ACHN (cell line): ENCODE data around the gene METTL14.
A peak's percentile ranks its signal among the peaks of the same experiment; 100 is the strongest.
"Not testable (repeated sequence)": the region's sequence is repeated elsewhere in the genome, so short reads cannot be mapped to it uniquely, and the experiment has no call there.

Experiments
- DNase-seq: peaks from one replicate; pipeline ENCODE4 v3.0.0-alpha.2; 2015
- in situ Hi-C: cut with HindIII; loops from 2 replicates; pipeline ENCODE4 v1.10.0; 2017; ENCODE audit warnings: low sequenced_read_pairs, low pct_ligation_motif_present, low pct_unique_long_range_greater_than_20kb

The METTL14 gene

GRCh38 chr4:118684873-118685811, at the start of gene METTL14:
TSS of gene METTL14 (plus strand) at chr4:118685392. CDS start at chr4:118685535, 143 bp downstream.
- in situ Hi-C loops = no loop called here
- DNase-seq = peak; percentile 90

DNA sequence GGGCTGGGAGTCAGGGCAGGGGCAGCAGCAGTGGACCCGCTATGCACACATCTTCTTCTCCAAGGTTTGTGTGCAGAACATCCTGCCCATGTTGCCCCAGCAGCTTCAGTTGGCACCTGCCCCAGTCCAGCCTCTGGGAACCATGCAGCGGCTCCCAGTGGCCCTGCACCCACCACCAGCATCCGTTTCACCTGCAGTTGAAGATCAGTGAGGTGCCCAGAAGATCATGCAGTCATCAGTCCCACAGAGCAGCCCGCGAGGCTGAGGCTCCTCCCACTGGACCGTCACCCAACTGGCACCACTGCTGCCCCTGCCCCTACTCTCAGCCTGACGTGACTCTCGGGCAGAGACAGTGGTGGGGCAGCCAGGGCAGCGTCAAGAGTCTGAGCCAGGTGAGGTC, 49.1 kb upstream of the METTL14 start:
- in situ Hi-C loops, DNase-seq: not testable (repeated sequence)

DNA sequence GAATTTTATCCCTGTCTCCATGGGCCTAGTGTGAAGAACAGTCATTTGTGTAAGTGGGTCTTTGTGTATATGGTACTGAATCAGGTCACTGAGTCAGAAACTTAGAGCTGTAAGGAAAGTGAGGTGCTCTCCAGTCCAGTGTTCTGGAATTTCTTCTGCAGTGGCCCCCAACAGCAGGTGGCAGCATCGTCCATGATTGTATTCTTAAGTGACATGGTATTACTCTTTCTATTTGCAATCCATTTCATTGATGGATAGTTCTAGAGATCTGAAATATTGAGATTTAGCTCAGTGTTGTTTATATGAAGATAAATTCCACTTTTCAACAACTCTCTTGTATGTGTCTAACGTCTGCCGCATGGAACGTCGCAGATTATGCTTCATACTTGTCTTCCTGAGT, 20.5 kb upstream of the METTL14 start:
- DNase-seq, in situ Hi-C loops: not testable (repeated sequence)

- in situ Hi-C loops = not testable (repeated sequence)
- DNase-seq = peak; percentile 68
Measured at GRCh38 chr4:118669220-118669619, 16.0 kb upstream of the METTL14 start.

DNA sequence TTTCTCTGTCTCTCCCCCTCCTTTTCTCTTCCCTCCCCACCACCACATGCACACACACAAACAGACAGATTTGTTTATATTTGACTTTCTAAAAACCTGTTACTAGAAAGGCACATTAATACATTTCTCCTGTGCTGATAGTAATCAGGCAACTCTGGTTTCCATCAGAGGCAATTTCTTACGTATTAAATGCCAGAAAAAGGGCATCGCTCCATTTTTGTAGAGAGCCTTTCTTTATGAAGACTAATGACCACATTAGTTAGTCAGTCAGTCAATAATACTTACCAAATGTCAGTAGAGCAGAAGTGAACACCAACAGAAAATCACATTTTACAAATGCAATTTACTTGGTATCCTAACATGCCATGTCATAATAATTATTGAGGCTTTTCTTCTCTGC, 14.2 kb upstream of the METTL14 start:
- DNase-seq, in situ Hi-C loops: not testable (repeated sequence)

DNA sequence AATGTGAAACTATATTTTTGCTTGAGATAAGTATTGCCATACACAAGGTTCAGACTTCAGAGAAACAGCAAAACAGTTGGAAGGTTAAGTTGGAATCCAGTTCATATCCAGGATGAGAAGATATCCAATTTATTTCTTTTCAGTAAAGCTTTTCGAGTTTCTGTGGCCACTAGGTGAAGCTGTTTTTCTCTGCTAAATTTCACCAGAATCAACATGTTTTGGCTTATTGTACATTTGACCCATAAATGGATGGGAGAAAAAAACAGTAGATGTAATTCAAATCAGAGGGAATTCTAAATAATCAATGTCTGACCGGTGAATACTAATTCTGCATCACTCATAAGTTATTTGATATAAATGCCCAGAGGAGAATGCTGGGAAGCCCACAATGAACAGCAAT, 9.1 kb upstream of the METTL14 start:
- in situ Hi-C loops = no loop called here
- DNase-seq = no peak

DNA sequence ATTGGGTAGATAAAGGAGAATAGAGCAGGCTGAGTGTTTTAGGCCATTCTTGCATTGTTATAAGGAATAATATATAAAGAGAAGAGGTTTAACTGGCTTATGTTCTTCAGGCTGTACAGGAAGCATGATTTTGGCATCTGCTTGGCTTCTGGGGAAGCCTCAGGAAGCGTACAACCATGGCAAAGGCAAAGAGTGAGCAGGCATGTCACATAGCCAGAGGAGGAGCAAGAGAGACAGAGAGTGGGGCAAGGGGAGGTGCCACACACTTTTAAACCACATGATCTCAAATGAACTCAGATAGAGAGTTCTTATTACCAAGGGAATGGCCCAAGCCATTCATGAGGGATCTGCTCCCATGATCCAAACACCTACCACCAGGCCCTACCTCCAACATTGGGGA, 4.4 kb upstream of the METTL14 start:
- in situ Hi-C loops = no loop called here
- no peak for DNase-seq

- in situ Hi-C loops = no loop called here
- DNase-seq = peak; percentile 29
Measured at GRCh38 chr4:118682928-118683327, 2.3 kb upstream of the METTL14 start.

DNA sequence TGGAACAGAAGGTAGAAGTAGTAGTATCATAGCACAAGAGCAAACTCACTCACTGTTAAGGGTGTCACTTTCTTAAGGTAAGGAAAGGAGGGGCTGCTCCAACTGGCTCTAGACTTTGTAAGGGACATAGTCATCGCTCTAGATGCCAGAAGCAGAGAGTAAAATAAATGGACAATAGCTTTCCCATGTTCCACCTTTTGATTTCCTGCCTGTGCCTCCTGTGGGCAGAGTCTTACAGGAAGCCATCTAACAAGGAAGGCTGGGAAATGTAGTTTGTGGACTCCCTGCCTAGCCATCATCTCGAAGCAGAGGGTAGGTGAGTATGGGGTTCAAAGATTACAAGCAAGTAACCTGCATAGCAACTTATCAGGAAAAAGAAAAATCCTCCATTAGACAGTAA, 1.7 kb upstream of the METTL14 start:
- in situ Hi-C loops = no loop called here

DNA sequence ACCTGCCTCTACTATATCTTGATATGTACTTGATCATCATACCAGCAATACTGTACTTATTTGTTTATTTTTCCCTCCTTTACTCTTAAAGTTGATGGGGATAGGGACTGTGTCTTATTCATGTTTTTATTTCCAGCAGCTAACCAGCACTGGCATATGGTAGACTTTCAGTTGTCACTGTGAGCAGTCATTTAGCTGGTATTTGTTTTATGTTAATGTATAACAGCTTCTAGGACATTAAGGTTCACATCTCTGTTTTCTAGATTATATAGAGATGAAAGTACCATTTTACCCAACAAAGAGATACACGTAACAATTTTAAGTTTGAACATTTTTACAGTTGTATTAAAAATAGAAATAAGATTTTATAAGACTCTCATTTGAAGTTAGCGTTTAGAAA, 17.9 kb downstream of the METTL14 start:
- in situ Hi-C loops = no loop called here
- no peak for DNase-seq

More for the DNA sequence above, 1.7 kb upstream of the METTL14 start:
- peak; percentile 9 for DNase-seq

GRCh38 chr4:118711052-118711451, 25.9 kb downstream of the METTL14 start:
- in situ Hi-C loops = no loop called here
- no peak for DNase-seq

- no peak for DNase-seq
- in situ Hi-C loops = no loop called here
Measured at GRCh38 chr4:118712872-118713271, 27.7 kb downstream of the METTL14 start.

- in situ Hi-C loops = no loop called here
- DNase-seq = no peak
Measured at GRCh38 chr4:118714682-118715081, 29.5 kb downstream of the METTL14 start.

DNA sequence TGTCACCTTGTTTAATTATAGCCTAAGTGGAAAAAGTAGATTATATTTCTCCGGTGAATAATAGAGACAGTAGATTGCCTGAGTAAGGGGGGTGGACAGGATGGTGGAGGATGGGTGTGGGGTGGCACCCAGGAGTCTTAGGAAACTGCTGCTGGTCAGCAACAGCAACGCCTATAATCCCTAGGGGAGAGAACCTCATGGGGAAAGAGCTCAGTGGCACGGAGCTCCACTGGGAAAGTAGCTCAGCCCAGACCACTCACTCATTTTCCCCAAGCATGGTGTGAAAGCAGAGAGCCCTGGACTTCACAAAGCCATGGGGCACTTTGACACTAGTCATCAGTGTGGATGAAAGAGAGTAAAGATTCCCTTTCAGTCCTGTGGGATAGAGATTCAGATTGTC, 31.1 kb downstream of the METTL14 start:
- DNase-seq = no peak
- in situ Hi-C loops = no loop called here

DNA sequence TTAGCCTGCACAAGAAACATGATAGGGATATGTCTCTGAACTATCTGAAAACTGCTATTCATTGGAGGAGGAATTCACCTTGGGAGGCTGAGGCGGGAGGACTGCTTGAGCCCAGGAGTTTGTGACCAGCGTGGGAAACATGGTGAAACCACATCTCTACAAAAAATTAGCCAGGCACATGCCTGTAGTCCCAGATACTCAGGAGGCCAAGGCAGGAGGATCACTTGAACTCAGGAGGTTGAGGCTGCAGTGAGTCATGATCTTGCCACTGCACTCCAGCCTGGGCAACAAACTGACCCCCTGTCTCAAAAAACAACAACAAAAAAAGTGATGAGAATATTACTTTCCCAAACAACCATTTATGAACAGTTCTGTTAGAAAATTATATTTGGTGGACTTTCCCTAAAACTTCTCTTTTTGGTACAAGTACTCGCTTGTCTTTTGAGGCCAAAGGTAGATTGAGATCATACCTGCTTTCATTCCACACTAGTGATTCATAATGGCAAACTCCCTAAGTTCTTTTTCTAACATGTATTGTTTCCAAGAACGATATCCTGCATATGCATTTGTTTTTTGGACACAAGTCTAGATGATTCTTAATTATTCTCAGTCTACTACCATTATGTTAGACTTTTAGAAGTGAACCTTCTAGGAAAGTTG, 33.4 kb downstream of the METTL14 start:
- DNase-seq = no peak
- in situ Hi-C loops = no loop called here

- in situ Hi-C loops = no loop called here
- no peak for DNase-seq
Measured at GRCh38 chr4:118721752-118722151, 36.6 kb downstream of the METTL14 start.

DNA sequence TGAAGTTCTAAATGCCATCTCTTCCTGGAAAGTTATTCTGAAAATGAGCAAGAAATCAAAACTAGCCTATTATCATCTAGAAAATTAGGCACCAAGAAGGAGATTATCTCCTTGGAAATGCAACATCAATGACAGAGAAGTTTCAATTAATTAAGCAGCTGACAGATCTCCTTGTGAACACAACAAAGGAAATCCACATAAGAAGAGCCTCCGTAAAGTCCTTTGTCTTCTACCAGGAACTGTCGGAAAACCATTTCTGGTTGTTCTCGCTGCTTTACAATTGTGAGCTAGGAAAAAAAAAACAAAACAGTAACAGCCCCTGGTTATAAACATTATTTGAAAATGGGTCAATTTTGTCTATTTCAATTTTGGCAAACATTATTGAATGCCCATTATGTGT, 38.2 kb downstream of the METTL14 start:
- in situ Hi-C loops = no loop called here
- no peak for DNase-seq

DNA sequence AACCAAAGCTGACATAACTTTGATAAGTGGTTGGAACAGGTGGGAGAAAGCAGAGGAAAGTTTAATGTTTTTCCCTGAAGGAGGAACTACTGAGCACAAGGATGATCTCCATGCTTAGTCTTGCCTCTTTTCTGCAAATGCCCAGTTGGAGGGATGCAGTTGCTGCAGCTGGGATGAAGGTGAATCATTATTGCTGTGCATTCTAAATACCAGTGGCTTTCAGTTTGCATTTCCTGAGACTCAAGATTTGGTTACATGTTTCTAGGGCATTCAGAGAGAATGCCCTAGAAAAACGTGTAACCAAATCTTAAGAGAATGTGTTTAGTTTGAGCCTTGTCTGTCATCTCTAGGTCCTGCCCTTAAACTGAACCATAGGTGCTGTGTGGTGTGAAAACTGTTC, 42.2 kb downstream of the METTL14 start:
- DNase-seq = no peak
- in situ Hi-C loops = no loop called here

GRCh38 chr4:118729287-118730286, 44.4 kb downstream of the METTL14 start:
- DNase-seq = no peak
- in situ Hi-C loops = no loop called here
